Brain pericyte (primary cell): Measurements from ENCODE around the gene BACH1.
"Not testable (repeated sequence)": the region's sequence is repeated elsewhere in the genome, so short reads cannot be mapped to it uniquely, and the experiment has no call there.

Experiments
- DNase-seq: peaks from one replicate; pipeline ENCODE4 v3.0.0-alpha.2; 2012; ENCODE audit warnings: low read depth, low spot score

Gene BACH1

GRCh38 chr21:29298348-29299045 lies at the start of gene BACH1:
Gene BACH1, plus strand, starts transcription at chr21:29298922. Its CDS starts 22,359 bp downstream, at chr21:29321281.
- DNase-seq, result peak; percentile 71

GRCh38 chr21:29249289-29249688 lies 49.4 kb upstream of the BACH1 start:
- DNase-seq, result not testable (repeated sequence)

- DNase-seq, result no peak
These were observed 48.1 kb upstream of the BACH1 start for GRCh38 chr21:29250636-29251035.

- DNase-seq, result not testable (repeated sequence)
These were observed 44.9 kb upstream of the BACH1 start for GRCh38 chr21:29253861-29254260.

- DNase-seq, result no peak
These were observed 44.2 kb upstream of the BACH1 start for GRCh38 chr21:29254550-29254949.

GRCh38 chr21:29256126-29256910 lies 42.4 kb upstream of the BACH1 start:
- DNase-seq, result no peak

GRCh38 chr21:29257701-29258100 lies 41.0 kb upstream of the BACH1 start:
- DNase-seq, result no peak

GRCh38 chr21:29258626-29259338 lies 39.9 kb upstream of the BACH1 start:
- DNase-seq, result no peak

GRCh38 chr21:29260461-29260860 lies 38.3 kb upstream of the BACH1 start:
- DNase-seq, result no peak

- no peak for DNase-seq
These were observed 36.9 kb upstream of the BACH1 start for GRCh38 chr21:29261555-29262540.

- DNase-seq, result no peak
These were observed 34.0 kb upstream of the BACH1 start for GRCh38 chr21:29264721-29265120.

- no peak for DNase-seq
These were observed 32.8 kb upstream of the BACH1 start for GRCh38 chr21:29265690-29266479.

- DNase-seq, result no peak
These were observed 31.1 kb upstream of the BACH1 start for GRCh38 chr21:29267666-29268065.

- DNase-seq, result no peak
These were observed 26.8 kb upstream of the BACH1 start for GRCh38 chr21:29271927-29272333.

- DNase-seq, result no peak
These were observed 21.3 kb upstream of the BACH1 start for GRCh38 chr21:29277442-29277841.

GRCh38 chr21:29279558-29279957 lies 19.2 kb upstream of the BACH1 start:
- no peak for DNase-seq

GRCh38 chr21:29281801-29282200 lies 16.9 kb upstream of the BACH1 start:
- not testable (repeated sequence) for DNase-seq

GRCh38 chr21:29287383-29287782 lies 11.3 kb upstream of the BACH1 start:
- no peak for DNase-seq

GRCh38 chr21:29288239-29288638 lies 10.5 kb upstream of the BACH1 start:
- no peak for DNase-seq

GRCh38 chr21:29289317-29289716 lies 9.4 kb upstream of the BACH1 start:
- DNase-seq, result no peak
